T1000 (cell line): ENCODE measurements around the gene SLC35F3.
"Not testable (repeated sequence)": the region's sequence is repeated elsewhere in the genome, so short reads cannot be mapped to it uniquely, and the experiment has no call there.

ENCODE experiments used
- DNase-seq: peaks from one replicate; lab custom pipeline; 2025; ENCODE audit warnings: mixed read lengths; lab: John Stamatoyannopoulos, UW

SLC35F3 gene

DNA sequence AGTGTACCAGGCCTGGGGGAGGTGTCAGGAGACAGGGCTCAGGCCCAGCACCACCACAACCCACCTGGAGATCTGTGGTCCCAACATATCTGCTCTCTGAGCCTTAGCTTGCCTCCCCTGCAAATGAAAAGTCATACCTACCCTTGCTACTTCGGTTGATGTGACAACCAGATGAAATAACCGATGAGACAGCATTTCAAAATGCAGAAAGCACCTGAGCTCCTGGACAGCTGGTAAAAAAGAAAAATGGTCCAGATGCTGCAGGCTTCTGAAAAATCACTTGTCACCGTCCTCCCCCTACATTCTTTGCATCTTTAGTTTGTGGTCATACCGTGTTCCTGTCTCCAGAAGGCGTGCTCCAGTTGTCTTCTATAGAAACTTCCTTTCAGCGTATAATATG lies 416.8 kb downstream of the SLC35F3 start:
- DNase-seq: no peak

DNA sequence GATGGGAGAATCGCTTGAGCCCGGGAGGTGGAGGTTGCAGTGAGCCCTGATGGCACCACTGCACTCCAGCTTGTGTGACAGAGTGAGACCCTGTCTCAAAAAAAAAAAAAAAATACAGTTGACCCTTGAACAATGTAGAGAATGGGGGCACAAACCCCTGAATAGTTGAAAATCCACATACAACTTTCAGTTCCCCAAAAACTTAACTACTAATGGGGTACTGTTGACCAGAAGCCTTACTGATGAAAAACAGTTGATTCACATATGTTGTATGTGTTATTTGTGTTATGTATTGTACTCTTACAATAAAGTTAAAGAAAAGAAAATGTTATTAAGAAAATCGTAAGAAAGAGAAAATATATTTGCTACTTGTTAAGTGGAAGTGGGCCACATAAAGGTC lies 417.6 kb downstream of the SLC35F3 start:
- DNase-seq: no peak

DNA sequence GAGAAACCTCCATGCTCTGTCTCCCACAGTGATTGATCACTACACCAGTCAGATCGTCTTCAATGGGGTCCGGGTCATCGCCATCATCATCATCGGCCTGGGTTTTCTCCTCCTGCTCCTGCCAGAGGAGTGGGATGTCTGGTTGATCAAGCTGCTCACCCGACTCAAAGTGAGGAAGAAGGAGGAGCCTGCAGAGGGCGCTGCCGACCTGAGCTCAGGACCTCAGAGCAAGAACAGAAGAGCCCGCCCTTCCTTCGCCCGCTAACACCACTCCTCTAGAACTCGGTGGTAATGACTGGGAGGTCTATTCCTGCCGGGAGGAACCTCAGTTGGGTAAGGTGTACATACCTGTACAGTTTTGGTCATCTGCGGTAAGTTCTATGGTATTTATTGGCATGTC lies 418.5 kb downstream of the SLC35F3 start:
- no peak for DNase-seq

DNA sequence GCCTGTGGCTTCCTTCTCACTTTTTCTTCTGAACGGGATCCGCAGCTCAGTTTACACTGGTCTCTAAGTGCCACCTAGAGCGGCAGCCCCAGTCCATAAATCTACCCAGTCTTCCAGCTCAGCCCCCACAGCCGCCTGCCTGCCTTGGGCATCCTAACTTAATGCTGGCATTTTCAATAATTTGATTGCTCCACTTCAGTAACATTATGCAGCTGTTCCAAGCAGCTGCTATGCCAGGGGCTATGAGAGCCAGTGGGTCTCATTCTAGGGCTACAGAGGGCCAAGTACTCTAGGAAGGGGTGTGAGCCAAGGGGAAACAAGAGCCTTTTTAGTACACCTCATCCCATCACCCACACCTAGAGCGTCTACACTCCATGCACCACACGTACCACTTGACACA lies 420.3 kb downstream of the SLC35F3 start:
- no peak for DNase-seq

DNA sequence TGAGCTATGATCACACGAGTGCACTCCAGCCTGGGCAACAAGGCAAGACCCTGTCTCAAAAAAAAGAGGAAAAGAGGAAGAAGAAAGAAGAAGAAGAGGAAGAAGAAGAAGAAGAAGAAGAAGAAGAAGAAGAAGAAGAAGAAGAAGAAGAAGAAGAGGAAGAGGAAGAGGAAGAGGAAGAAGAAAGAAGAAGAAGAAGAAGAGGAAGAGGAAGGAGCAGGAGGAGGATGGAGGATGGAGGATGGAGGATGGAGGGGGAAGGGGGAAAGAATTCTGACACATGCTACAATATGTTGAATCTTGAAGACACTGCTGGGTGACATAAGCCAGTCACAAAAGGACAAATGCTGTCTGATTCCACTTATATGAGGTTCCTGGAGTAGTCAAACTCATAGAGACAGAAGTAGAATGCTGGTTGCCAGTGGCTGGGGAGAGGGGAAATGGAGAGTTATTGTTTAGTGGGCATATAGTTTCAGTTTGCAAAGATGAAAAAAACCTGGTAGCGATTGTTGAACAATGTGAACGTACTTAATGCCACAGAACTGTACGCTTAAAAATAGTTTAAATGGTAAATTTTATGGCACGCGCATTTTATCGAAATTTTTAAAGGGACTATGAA lies 421.5 kb downstream of the SLC35F3 start:
- no peak for DNase-seq

DNA sequence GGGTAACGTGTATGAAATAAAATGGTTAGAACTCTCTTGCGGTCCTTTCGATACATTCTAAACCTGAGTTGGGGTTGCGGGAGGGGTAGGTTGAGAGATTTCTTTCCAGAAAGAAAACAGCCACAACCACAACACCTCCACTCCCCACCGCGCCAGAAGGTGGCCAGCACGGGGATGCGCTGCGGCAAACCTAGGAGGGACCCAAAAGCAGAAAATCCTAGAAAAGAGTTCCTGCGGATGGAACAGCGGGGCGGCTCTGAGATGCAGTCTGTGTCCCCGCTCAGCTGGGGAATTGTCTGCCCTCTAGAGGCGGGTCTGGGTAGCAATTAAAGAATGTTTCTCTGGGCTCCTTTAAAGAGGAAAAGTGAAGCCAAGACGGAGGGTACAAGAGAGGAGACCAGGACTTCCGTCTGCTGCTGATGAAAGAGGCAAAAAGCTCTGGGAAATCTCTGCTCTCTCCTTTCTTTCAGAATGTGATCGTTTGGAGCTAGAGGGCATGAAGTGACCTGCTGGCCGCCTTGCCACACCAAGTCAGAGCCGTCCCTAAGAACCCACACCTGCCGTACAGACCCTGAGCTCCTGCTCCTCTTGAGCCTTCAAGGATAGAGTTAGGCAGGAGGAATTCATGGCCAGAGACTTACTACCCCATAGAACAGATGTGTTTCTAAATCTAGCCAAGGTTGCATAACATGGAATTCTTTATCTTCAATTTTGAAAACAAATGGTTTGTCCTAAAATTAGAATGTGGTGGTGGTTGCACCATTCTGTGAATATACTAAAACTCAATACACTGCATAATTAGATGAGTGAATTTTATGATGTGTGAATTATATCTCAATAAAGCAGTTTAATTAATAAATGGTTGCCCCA lies 422.3 kb downstream of the SLC35F3 start:
- DNase-seq: no peak

DNA sequence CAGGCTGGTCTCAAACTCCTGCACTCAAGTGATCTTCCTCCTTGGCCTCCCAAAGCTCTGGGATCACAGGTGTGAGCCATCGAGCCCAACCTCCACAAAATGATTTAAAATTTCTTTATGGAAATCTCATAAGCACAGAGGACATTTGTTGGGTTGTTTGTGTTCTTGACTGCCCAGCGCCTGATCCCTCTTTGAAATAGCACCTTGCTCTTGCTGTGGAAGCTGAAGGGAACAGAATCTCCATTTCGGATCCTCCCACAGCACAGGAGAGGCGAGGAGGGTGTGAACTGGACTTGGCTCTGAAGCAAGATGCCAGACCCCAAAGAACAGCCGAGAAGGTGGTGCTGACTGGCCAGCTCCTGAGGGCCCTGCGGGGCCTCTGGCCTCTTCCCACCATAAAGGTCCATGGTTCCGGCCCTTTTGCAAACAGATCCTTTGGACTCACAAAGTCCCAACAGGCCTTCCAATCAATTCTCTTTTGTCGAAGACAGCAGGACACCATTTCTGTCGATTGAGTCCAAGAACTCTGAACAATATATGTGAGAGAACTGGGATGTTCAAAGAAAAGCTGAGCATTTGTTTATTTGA lies 423.2 kb downstream of the SLC35F3 start:
- DNase-seq: no peak

DNA sequence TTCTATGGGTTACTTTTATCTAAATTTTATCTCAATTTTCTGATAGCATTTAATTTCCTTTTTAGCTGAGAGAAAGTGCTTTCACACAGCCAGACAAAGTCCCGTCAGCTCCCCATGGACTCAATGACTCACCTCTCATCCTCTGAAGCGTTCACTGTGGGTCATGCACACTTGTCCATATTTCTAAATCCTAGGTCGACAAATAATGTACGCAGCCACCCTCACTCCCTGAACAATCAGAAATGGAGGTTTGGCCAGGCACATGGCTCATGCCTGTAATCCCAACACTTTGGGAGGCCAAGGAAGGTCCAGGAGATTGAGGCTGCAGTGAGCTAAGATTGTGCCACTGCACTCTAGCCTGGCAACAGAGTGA lies 426.4 kb downstream of the SLC35F3 start:
- DNase-seq: no peak

DNA sequence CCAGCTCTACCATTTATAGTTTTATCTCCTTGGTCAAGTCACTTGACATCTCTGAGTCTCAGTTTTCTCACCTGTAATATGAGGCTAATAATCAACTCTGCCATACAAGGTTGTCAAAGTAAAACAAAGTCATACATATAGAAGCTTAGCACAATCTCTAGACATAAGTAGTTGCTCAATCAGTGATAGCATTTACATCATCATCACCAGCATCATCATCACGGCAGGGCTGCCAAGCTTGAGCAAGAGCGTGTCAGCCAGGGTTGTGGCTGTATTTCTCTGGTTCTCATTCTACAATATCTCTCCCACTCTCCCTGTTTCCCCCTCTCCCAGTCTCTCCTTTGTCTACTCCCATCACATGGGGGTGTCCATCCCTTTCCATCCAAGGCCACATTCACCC lies 427.0 kb downstream of the SLC35F3 start:
- no peak for DNase-seq

DNA sequence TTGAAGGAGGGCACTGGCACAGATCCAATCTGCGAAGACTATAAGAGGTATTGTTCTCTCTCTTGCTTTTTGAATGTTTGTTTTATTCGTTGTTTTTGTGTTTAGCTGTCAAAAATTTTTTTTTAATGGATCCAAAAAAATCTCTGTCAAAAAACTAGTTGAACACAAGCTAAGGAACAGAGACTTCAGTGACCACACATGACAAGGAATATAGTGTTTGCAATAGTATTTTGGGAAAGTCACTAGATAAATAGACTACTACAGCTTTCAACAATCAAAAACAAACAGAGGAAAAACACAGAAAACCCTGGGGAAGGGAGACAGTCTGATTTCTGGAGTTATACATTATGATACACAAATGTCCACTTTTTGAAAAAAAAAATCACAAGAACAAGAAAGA lies 431.9 kb downstream of the SLC35F3 start:
- no peak for DNase-seq

DNA sequence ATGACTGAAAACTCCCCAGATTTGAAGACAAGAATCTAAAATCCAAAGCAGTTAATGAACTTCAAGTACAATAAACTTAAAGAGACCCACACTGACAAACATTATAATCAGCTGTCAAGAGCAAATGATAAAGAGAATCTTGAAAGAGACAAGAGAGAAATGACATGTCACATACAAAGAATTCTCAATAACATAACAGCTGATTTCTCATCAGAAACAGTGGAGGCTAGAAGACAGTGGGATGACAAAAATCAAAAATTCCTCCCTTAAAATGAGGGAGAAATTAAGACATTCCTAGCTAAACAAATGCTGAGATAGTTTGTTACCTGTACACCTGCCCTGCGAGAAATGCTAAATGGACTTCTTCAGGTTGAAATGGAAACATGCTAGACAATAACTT lies 432.8 kb downstream of the SLC35F3 start:
- DNase-seq: no peak

DNA sequence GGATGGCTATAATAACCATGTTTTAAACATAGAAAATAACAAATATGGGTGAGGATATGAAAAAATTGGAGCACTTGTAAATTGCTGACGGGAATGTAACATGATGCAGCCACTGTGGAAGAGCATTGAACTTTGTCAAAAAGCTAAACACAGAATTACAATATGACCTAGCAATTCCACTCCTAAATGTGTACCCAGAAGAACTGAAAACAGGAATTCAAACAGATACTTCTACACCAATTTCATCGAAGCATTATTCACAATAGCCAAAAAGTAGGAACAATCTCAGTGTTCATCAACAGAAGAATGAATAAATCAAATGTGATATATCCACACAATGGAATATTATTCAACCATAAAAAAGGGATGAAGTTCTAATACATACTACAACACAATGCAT lies 436.1 kb downstream of the SLC35F3 start:
- DNase-seq: no peak

DNA sequence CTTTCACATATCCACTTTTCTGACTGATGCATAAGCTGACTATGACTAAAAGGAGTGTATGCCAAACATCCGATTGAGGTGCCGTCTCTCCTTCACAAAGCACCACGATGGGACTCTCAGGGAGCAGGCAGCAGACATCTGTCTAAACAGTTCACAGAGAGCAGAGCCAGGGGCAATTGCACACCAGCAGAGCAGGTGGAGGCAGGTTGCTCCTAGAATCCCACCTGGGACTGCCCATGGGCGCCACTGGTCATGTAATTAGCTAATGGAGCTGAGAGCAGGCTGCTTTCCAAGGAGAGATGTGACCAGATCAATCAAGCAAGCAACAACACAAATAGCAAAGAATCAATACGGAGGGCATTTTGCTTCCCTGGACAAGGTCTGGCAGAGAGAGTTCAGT lies 438.3 kb downstream of the SLC35F3 start:
- DNase-seq: no peak

DNA sequence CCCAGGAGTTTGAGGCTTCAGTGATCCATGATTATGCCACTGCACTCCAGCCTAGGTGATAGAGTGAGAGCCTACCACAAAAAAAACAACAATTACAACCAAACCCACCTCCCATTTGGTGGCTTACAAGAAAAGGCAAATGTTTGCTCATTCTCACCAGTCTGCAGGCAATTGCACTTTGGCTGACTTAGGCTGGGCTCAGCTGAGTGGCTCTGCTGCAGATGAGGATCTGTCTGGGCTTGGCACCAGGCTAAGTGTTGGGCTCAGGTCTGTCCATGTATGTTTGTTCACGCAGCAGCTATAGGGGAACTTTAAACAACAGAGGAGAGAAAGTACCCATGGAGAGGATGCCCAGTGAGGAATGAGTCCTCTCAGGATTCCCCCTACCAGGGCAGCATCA lies 440.8 kb downstream of the SLC35F3 start:
- DNase-seq: no peak

DNA sequence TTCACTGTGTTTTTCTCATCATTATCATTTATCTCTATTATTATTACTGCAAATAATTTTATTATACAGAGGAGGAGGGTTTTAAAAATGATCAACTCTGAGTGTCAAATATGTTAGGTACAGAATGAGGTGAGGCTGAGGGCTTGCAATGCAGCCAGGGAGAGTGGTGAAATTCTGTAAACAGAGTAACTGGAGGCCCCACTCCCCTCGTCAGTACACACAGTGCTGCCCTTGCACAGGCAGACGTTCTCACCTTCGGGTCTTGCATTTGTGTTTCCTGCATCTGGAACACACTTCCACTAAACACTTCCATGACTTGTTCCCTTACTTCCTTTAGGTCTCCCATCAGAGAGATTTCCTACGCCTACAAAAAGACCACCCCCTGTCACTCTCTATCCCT lies 444.5 kb downstream of the SLC35F3 start:
- DNase-seq: no peak

DNA sequence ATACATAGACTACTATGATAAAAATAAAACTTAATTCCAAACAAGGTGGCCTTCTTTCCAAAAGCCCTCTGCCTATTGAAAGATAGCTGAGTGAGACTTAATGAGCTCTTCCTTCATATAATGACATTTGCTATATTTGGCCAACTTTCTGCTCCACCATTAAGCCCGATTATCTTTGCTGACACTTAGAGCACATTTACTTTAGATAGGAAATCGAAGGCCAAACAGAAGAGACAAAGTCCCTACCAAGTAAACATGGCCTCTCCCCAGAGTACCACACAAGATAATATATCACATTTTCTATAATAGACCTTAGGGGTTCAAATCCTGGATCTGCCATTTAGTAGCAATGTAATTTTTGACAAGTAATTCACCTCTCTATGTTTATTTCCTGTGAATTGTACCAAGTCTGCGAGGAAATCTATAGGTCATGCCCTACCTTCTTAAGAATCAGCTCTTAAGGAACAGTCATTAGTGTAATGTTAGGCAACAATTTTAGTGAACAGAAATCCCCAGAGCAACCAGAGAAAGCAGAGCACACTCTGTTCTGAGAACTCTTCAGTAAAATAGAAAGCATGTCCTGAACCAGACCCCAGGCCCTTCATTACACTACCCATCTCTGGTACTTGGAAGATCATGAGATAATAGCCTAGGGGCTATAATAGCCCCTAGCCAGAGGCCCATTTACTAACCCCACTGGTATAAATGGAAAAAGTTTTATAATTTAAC lies 451.5 kb downstream of the SLC35F3 start:
- DNase-seq: no peak

DNA sequence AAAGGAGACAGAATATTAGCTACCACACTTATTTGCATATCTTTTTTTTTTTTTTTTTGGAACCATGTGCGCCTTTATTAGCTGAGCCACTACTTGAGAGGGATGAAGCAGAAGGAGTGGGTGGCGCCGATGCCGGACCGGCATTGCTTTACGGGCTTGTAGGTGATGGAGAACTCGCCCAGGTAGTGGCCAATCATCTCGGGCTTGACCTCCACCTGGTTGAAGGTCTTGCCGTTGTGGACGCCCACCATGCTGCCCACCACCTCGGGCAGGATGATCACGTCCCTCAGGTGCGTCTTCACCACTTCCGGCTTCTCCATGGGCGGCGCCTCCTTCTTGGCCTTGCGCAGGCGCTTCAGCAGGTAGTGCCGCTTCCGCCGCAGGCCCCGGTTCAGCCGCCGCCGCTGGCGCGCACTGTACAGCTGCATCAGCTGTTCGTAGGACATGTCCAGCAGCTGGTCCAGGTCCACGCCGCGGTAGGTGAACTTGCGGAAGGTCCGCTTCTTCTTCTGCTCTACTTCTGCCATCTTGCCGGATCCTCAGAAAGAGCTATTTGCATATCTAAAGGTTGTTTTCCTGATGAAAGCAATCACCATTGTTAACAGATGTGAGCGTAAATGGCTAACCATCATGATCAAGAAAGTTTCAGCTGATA lies 452.3 kb downstream of the SLC35F3 start:
- not testable (repeated sequence) for DNase-seq

DNA sequence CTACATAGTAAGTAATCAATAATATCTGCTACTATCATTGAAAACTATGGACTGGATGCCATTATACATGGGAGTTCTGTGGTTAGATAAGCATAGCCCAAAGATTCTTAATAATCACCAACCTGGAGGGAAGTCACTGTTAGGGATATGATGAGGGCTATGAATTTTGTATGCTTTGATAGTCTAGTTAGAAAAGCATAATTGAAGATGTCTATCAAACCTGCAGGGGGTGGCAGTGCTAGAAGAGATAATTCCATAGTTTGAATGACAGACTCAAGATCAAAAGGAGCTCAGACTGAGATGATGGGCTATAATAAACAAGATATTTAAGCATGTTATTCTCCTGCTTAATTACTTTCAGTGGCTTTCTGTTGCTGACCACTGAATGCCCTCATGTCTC lies 453.4 kb downstream of the SLC35F3 start:
- DNase-seq: no peak

DNA sequence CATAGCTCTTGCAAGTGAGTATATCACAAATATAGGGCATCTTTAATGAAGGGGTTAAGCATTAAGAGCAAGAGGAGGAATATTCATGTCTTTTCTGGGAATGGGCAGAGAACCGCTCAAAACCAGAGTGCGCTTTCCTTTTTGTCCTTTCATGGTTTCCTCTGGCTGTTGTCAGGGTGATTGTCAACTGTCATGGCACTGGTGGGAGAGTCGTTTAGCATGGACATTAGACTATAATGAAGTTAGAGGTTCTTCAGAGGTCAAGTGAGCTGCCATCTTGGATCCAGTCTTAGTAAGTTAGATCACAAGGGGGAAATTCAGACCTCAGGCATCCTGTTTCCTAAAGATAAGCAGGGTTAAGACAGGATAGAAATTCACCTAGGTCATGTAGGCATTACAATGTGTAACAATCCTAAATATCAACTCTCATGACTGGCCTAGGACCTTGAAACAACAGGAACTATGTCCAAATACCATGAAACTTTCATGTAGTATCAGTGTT lies 456.7 kb downstream of the SLC35F3 start:
- no peak for DNase-seq

DNA sequence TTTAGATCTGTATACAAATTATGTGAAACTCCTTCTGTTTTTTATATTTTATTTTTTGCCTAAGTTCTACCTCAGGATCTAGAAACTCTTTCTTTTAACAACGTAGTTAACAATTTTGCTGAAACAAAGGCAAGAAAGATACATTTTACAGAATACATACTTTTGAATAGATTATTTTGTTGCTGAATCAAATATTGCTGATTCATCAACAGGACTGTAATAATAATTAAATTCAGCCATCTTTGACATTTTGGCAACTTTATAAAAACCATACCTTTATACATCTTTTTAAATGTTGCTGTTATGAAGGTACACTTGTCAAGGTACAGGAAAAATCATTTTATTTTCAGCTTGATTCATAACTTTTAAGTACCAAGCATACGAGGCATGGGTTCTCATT lies 458.1 kb downstream of the SLC35F3 start:
- no peak for DNase-seq

DNA sequence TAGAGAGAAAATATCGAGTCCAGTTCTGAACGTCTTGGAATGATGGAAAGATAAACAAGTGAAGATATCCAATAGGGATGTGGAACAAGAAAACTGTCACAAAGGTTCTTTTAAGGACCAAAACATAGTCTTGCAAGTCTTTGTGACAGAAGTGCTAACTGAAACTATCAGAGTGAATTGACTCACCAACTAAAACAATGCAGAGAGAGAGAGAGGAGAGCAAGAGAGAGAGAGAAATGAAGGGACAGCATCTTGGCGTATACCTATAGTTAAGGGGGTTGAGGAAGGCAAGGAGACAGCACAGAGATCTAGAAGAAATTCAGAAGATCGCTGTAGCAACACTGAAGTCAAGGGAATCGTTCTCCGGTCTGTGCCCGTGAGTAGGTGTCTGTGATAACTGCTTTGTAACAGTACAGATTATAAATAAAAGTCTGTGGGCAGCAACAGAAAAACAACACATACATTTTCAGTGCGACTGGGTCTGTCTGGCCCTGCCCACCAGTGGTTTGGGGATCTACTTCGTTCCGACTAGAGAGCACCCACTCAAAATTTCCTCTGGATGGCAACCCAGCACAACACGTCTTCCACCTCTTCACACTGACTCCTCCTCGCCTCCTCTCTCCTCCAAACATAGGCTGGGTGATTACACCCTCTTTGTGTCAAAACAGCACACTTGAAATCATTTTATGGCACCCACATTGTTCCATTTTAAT lies 464.0 kb downstream of the SLC35F3 start:
- no peak for DNase-seq
